ENCODE data around the gene UTP14C.
"Not testable (repeated sequence)": the region's sequence is repeated elsewhere in the genome, so short reads cannot be mapped to it uniquely, and the experiment has no call there.

The UTP14C gene

DNA sequence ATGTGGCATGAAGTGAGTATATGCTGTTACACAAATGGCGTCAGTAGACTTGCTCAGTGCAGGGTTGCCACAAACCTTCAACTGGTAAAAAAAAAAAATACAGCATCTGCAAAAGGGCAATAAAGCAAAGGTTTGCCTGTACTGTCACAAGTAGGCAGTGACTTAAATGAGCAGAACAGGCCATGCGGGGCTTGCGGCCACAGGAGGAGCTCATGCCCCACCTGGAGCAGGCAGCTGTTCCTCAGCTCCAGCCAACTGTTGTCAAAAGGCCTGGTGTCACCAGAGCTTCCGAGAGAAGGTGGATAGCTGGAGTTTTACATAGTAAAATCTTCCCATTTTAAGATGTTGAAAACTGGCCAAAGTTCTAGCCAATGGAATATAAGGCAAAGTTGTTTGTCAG, 20.9 kb upstream of the UTP14C start:
- no peak for FAIRE-seq

DNA sequence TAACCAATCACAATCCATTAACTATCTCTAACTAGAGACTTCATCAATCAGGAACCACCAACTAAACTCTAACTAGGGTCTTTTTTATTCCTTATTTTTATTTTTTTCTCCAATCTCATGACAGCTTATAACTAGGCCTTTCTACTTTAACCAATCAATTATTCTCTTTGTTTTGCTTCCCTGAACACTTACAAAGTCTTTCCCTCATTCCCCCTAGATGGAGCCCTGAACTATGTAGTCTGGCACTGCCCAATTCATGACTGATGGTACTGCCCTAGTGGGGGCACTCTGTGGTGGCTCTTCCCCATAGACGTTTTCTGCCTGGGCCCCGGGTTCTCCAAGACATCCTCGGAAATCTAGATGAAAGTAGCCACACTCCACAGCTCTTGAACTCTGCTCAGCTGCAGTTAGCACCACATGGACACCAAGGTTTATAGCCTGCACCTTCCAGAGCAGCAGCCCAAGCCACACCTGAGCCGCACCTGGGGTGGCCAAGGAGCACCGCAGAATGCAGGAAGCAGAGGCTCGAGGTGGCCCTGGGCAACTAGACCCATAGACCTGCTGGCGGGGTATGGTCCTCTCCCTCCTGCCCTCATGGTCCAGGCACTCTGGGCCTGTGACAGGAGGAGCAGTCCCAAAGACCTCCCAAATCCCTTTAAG, 19.9 kb upstream of the UTP14C start:
- no peak for FAIRE-seq

DNA sequence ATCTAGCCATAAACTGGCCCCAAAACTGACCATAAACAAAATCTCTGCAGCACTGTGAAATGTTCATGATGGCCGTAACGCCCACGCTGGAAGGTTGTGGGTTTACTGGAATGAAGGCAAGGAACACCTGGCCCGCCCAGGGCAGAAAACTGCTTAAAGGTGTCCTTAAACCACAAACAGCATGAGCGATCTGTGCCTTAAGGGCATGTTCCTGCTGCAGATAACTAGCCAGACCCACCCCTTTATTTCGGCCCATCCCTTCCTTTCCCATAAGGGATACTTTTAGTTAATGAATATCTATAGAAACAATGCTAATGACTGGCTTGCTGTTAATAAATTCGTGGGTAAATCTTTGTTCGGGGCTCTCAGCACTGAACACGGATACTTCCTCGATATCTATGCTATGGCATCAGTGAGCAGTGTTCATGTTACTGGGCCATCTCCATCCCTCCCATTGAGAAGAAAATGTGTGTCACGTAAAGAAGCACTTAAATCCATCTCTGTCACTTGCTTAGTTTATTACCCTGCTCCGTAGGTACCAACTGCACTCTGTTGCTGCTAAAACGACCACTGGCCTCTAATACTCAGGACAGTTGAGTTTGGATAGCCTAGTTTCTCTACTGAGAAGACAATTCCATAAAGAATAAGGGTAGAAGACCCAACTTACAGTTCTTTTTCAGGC, 18.5 kb upstream of the UTP14C start:
- FAIRE-seq = no peak

DNA sequence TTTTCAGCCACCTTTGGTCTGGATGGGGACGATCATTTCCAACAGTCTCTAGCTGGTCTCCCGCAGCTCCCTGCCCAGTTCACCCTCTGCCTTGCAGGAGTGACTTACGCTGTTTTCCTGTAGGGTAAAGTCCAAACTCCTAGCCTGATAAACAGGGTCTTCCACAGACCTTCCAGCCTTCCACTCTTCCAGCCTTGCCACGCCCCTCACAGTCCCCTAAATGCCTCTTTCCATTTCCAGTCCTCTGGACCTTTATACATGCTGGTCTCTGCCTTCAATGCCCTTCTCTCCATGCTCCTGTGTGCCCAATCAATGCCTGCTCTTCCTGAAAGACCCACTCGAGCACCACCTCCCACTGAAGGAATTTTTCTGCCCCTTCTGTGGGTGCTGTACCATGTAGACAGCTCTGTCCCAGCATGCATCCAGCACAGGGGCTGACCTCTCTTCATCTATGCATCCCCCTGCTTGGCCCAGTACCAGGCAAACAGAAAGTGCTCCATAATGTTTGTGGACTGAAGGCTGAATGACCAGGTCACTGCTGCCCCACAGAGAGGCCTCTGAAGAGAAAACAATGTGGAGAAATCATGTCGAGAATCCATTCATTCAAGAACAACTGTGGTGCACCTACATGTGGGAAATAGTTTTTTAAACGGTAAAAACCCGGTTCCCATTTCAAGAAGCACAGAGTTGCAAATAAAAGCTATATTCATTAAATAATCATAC, 17.8 kb upstream of the UTP14C start:
- FAIRE-seq = no peak

DNA sequence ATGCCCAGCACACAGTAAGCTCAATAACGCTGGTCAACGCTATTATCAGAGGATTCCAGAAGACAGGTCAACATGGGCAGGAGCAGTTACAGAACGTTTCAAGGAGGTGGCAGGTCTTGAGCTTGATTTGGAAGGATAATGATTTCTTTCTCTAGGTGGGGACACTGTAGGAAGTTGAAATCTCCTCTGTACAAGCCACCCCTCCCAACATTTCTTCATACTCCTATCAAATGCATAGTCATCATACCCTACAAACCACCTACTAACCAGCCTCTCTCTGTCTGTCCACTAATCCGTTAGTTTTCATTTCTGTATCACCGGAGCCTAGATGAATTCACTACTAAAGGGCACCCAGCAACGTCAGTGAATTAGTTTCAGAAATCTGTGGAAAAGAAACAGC, 14.5 kb upstream of the UTP14C start:
- no peak for FAIRE-seq

DNA sequence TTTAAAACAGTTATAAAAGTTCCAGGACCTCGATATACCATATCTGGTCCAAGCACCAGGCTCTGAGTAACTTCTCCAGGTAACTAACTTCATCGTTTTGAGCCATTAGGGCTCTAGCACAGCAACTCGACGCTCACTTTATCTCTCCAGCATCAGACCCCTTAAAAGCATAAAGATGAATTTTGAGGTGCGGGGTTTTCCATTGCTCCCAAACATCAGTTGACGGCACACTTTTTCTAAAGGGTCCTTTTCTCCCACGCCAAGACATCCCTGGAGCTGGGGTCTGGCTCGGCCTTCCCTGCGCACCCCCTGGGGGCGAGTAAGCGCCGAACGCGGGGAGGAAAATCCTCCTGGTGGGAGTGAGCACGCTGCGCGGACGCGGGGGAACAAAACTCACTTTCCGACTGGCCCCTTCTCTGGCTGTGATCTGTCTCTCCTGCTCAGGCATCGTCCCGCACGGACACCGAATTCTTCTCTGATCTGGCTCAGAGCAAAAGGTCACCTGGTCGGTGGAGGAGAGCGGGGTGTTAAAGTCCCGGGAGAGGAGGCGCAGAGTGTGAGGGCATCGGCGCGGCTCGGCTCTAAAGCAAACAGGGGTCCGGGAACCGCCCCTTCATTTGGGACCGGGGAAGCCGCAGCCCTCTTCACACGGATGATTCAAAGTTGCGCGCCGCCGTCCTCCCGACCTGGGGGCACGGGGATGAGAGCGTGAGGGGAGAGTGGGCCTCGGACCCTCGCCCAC, 13.4 kb upstream of the UTP14C start, which contains the start of gene ATP7B:
Gene ATP7B (minus strand): TSS at position 561 of the 742 bp plus-strand sequence. CDS start 113 bp downstream, at position 448.
- FAIRE-seq = no peak

DNA sequence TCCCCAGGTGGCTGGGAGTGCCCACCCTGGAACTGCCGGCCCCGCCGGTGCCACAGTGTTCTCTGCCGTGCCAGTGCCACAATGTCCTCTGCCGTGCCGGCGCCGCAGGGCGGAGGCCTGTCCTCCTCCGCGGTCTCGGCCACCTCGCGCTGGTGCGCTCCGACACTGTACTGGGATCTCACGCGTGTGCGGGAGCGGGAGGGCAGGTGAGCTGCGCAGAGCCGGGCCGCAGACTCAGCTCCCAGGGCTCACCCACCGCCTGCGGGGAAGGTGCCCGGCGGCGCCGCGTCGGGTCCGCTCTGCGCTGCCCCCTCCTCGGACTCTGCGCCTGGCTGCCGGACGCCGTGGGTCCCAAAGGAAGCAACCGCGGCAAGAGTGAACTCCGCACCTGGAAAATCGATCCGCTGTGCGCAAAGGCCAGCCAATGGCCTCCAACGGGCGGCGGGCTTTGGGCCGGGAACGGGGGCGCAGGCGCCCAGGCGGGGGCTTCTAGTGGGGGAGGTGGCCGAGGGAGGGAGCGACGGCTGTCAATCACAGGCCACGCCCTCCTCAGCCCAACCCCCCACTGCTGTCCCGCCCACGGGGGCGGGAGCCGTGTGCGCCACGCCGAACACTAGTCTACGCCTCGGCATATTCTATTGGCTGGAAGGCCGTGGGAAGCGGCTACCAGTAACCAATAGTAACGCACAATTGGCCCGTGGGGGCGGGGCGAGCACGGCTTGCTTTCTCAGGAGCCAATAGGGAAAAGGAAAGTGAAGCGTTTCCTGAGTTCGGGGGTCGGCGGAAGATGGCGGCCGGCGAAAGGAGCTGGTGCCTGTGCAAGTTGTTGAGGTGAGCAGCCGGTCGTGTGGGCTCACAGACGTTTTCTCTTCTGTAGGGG, 12.6 kb upstream of the UTP14C start, which contains the start of gene ALG11:
Gene ALG11 (plus strand): TSS at position 767 of the 880 bp plus-strand sequence. CDS start 21 bp downstream, at position 788.
- peak; percentile 98 for FAIRE-seq

DNA sequence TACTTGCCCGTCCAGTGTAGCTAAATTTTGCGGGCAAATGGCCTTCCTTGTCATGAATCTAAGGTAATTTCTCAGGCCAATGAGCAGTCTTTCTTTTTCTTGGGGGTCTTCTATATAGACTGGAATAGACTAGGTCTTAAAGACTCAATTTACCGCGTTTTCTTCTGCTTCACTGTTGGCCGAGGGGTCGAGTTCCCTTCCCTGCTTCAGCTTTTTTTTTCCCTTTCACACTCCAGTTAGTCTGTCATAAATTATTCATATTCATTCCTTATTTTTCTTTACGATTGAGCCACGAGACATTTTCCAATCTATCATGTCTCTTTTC, 12.0 kb upstream of the UTP14C start:
- no peak for FAIRE-seq

DNA sequence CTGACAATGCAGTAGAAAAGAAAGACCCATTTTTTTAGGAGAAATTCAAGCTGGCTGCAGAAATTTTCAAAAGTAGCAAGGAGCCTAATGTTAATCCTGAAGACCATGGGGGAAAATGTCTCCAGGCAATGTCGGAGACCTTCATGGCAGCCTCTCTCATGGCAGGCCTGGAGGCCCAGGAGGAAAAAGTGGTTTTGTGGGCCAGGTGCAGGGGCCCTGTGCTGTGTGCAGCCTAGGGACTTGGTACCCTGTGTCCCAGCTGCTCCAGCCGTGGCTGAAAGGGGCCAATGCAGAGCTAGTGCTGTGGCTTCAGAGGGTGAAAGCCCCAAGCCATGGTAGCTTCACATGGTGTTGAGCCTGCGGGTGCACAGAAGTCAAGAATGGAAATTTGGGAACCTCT, 8.2 kb upstream of the UTP14C start:
- FAIRE-seq = no peak

DNA sequence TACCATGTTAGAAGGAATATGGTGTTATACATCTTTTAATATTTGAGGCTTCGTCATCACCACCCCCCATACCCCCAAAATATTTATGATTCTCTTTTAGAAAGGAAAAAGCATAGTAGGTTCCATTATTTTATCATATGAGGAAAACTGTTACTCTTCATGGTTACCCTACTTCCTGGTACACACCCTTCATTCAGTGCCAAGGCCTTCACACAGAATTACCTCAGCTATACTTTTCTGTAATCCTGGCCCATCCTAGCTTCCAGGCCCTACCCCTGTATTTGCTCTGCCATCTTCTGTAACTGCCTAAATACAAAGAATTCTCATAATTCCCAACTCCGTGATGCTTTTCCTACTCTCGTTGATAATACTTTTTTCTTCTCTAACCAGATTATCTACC, 4.3 kb upstream of the UTP14C start:
- no peak for FAIRE-seq

DNA sequence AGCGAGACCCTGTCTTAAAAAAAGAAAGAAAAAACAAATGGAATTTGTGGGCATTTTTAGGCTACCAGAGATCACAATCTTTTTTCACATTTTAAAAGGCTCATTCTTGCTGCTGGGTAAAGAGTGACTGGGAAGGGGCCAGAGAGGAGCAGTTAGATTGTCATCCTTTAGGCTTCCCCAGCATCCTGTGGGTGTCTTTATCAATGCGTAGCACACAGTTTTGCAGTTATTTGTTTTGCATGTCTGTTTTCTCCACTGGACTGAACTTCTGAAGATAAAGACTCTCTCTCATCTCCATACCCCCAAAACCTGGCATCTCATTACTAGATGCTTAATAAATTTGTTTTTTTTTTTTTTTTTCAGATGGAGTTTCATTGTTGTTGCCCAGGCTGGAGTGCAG, 2.1 kb upstream of the UTP14C start:
- no peak for FAIRE-seq

DNA sequence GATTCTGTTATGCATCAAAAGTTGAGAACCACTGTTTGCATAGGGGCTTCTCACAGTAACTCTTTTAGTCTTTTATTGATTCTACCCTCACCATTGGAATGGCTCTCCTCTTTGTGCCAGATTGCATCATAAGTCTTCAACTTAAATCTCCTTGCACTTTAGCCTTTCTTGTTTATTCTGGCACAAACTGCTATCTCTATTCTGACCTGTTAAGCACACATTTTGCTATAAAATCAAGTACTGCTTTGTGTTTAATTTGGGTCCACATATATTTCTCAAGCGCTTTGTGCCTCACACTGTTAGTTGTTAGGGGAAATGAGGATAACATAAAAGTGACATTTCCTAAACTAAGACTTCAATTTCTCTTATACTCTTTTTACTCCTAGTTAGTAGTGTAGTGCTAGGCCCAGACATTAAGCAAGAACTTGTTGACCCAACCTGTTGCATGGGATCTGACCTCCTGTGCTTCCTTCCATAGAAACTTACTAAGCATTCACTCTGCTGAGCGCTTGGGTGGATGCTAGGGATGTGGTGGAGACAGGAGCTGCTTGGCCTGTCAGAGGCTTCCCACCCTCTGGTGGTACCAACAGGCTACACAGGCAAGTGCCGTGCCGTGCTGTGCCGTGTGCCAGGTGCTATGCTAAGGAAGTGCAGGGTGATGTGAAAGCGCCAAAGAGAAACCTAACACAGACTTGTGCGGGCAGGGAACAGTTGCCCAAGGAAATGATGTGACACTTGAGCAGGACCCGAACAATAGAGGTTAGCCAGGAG, 1.2 kb downstream of the UTP14C start:
- FAIRE-seq = no peak

DNA sequence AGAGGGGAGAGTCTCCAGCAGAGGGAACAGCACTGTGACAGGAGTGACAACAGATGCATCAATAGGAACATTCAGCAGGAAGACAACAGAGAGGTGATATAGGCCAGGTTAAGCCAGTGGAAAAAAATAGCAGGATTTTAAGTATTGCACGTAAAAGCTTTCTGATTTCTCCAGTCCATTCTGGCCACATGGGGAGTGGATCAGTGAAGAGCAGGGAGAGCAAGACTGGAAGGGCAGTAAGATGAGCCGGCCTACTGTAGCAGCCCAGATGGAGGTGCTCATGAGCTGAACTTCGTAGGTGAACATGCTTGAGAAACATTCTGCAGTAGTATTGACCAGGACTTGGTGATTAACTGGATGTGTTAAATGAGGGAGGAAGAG, 1.7 kb downstream of the UTP14C start:
- FAIRE-seq = no peak

DNA sequence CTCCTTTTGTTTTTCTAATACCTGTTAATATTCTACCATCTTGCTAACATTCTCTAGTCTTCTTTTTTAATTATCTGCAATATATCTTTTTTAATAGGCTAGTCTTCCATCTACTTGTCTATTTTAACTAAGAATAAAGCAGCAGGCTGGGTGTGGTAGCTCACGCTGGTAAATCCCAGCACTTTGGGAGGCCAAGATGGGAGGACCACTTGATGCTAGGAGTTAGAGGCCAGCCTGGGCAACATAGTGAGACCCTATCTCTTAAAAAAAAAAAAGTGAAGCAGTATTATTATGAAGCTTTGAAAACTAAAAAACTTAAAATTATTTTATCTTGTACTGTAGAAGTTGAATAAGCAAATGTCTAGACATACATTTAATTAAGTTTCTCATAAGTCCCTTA, 3.3 kb downstream of the UTP14C start:
- no peak for FAIRE-seq

DNA sequence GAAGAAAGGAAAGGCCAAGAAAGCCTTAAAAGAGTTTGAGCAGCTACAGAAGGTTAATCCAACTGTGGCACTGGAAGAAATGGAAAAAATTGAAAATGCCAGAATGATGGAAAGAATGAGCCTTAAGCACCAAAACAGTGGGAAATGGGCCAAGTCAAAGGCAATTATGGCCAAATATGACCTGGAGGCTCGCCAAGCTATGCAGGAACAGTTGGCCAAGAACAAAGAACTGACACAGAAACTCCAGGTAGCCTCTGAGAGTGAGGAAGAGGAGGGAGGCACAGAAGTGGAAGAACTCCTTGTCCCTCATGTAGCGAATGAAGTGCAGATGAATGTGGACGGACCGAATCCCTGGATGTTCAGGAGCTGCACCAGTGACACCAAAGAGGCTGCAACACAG, 5.1 kb downstream of the UTP14C start:
- FAIRE-seq = no peak

DNA sequence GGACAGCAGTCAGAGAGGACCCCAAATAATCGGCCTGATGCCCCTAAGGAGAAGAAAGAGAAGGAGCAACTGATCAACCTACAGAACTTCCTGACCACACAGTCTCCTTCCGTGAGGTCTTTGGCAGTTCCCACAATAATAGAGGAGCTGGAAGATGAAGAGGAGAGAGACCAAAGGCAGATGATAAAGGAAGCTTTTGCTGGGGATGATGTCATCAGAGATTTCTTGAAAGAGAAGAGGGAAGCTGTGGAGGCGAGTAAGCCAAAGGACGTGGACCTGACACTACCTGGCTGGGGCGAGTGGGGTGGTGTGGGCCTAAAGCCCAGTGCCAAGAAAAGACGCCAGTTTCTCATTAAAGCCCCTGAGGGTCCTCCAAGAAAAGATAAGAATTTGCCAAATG, 5.9 kb downstream of the UTP14C start:
- not testable (repeated sequence) for FAIRE-seq

DNA sequence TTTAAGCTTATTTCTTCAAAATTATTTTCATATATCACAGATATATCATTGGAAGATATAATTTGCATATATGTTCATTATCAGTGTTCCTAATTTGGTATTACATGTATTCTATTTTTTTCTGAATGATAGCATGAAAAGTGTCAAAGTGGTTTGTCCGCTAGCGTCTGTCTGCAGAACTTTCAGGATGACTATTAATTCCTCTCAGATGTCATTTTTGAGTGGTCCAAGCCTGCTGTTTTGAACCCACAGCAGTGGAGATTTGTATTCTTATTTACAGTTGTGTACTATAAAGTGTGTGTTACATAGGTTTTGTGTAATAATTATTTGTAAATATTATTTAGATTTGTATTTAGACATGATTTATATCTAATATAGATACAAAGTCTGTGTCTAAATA, 8.5 kb downstream of the UTP14C start:
- FAIRE-seq = no peak

DNA sequence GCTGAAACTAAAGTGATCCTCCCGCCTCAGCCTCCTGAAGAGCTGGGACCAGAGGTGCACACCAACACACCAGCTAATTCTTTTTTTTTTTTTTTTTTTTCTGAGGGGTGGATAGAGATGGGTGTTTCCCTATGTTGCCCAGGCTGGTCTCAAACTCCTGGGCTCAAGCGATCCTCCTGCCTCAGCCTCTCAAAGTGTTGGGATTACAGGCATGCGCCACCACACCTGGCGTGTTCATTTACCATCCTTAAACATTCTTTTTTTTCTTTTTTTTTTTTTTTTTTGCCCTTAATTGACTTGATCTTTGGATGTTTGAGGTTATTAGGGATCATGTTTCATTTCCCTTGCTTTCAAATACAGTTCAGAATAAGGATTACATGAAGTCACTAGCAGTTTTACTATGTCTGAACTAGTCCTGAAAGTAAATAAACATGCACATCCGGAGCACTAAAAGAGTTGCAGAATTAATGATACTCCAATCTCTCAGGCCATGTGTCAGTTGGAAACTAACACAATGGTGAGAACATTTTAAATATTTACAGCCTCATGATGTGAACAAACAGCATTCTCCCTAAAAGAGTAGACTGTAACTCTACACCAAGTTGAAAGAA, 10.2 kb downstream of the UTP14C start:
- FAIRE-seq = no peak

DNA sequence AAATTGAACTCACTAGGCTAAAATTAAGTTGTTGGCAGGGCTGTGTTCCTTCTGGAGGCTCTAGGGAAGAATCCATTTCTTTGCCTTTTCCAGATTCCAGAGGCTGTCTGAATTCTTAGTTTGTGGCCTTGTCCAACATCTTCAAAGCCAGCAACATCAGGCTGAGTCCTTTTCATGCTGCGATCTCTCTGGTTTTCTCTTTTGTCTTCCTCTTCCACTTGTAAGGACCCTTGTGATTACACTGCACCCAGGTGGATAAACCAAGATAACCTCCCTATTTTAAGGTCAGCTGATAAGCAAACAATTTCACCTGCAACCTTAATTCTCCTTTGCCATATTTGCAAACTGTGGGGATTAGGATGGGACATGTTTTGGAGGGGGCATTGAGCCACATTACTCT, 11.5 kb downstream of the UTP14C start:
- no peak for FAIRE-seq

DNA sequence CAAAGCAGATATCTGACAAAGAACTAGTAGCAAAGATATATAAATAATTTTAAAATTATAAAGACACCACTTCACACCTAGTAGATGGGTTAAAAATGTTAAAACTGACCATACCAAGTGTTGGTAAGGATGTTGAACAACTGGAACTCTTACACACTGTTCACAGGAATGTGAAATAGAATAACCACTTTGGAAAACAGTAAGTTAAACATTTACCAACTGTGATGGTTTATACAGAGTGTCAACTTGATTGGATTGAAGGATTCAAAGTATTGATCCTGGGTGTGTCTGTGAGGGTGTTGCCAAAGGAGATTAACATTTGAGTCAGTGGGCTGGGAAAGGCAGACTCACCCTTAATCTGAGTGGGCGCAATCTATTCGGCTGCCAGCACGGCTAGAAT, 19.2 kb downstream of the UTP14C start:
- no peak for FAIRE-seq

DNA sequence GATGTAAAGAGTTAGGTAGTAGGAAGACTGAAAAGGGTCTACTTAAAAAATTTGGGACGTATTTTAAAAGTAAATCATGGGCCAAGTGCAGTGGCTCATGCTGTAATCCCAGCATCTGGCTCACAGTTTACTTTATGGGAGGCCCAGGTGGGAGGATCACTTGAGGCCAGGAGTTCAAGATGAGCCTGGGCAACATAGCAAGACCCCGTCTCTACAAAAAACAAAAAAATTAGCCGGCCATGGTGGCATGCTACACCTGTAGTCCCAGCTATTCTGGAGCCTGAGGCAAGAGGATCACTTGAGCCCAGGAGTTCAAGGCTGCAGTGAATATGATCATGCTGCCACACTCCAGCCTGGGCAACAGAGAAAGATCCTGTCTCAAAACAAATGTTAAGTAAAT, 23.0 kb downstream of the UTP14C start:
- no peak for FAIRE-seq

All from G401.6 (cell line).